NB4 (cell line): ENCODE data around the gene FAM120A.

ENCODE experiments used
- POLR2A ChIP-seq: IDR thresholded peaks from 2 replicates; pipeline ENCODE4 v1.6.1; 2011; ENCODE audit warnings: mild to moderate bottlenecking; ENCODE audit not compliant: insufficient read length; ENCODE audit errors: extremely low read depth
- TF ChIP-seq, protein P1 (sequence below): IDR thresholded peaks from one replicate; pipeline ENCODE4 v1.5.1; 2012; ENCODE audit warnings: low read depth, low read length

DNA sequence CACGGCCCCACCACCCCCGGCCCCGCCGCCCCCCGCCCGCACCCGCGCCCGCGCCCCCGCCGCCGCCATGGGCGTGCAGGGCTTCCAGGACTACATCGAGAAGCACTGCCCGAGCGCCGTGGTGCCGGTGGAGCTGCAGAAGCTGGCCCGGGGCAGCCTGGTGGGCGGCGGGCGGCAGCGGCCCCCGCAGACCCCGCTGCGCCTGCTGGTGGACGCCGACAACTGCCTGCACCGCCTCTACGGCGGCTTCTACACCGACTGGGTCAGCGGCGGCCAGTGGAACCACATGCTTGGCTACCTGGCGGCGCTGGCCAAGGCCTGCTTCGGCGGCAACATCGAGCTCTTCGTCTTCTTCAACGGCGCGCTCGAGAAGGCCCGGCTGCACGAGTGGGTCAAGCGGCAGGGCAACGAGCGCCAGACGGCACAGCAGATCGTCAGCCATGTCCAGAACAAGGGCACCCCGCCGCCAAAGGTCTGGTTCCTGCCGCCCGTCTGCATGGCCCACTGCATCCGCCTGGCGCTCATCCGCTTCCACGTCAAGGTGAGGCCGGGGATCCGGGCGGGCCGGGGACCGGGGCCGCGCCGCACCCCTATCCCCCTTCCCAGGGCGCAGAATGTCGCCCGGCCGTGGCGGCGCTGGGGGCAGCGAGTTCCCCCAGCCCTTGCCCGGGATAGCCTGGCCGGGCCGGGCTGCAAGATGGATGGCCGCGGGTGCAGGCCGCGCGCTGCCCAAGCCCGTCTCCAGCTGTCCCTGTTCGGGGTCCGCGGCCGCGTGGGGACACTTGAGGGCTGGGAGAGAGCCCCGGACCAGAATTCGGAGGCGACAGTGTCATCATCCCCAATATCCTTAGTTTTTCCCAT, 594 bp downstream of the FAM120A start:
- TF ChIP-seq, protein P1, sequence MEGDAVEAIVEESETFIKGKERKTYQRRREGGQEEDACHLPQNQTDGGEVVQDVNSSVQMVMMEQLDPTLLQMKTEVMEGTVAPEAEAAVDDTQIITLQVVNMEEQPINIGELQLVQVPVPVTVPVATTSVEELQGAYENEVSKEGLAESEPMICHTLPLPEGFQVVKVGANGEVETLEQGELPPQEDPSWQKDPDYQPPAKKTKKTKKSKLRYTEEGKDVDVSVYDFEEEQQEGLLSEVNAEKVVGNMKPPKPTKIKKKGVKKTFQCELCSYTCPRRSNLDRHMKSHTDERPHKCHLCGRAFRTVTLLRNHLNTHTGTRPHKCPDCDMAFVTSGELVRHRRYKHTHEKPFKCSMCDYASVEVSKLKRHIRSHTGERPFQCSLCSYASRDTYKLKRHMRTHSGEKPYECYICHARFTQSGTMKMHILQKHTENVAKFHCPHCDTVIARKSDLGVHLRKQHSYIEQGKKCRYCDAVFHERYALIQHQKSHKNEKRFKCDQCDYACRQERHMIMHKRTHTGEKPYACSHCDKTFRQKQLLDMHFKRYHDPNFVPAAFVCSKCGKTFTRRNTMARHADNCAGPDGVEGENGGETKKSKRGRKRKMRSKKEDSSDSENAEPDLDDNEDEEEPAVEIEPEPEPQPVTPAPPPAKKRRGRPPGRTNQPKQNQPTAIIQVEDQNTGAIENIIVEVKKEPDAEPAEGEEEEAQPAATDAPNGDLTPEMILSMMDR = no peak
- TF ChIP-seq POLR2A = no peak
